Stimulated activated CD8-positive, alpha-beta memory T cell treated with anti-CD3 and anti-CD28 coated beads, Interleukin-15, amount 100 ng/mL, for 48 hours (primary cell): ENCODE results near the gene PPEF1.

Experiments
- DNase-seq, 2 donors: peaks; one replicate each; pipeline ENCODE4 v3.0.0-alpha.2; 2020; ENCODE audit warnings: low read depth in 2 of 2

The PPEF1 gene

GRCh38 chrX:18707426-18708049 lies at the start of gene PPEF1:
TSS of gene PPEF1 (plus strand) at chrX:18707645. CDS start at chrX:18707781, 136 bp downstream.
- no peak for DNase-seq

- DNase-seq = no peak
Measured at GRCh38 chrX:18661273-18661672, 46.2 kb upstream of the PPEF1 start.

GRCh38 chrX:18664947-18665346 lies 42.5 kb upstream of the PPEF1 start:
- no peak for DNase-seq

- no peak for DNase-seq
Measured at GRCh38 chrX:18666614-18667013, 40.8 kb upstream of the PPEF1 start.

GRCh38 chrX:18668071-18668835 lies 39.2 kb upstream of the PPEF1 start:
- DNase-seq = no peak

- no peak for DNase-seq
Measured at GRCh38 chrX:18672008-18672407, 35.4 kb upstream of the PPEF1 start, which contains the start of gene RS1. TSS of gene RS1 (minus strand) at chrX:18672108. CDS start at chrX:18672068, 40 bp downstream.

GRCh38 chrX:18674417-18674787 lies 33.0 kb upstream of the PPEF1 start:
- no peak for DNase-seq

- DNase-seq = peak; percentile 49 to 50
Measured at GRCh38 chrX:18674788-18675735, 32.4 kb upstream of the PPEF1 start.

- DNase-seq = no peak
Measured at GRCh38 chrX:18676050-18676449, 31.4 kb upstream of the PPEF1 start.

- no peak for DNase-seq
Measured at GRCh38 chrX:18676470-18676869, 31.0 kb upstream of the PPEF1 start.

- no peak for DNase-seq
Measured at GRCh38 chrX:18677161-18677869, 30.1 kb upstream of the PPEF1 start.

GRCh38 chrX:18681996-18682395 lies 25.4 kb upstream of the PPEF1 start:
- no peak for DNase-seq

GRCh38 chrX:18682979-18683387 lies 24.5 kb upstream of the PPEF1 start:
- no peak for DNase-seq

GRCh38 chrX:18687856-18688495 lies 19.5 kb upstream of the PPEF1 start:
- no peak for DNase-seq

GRCh38 chrX:18691431-18691830 lies 16.0 kb upstream of the PPEF1 start:
- no peak for DNase-seq

- no peak for DNase-seq
Measured at GRCh38 chrX:18692541-18692940, 14.9 kb upstream of the PPEF1 start.

GRCh38 chrX:18696653-18697052 lies 10.8 kb upstream of the PPEF1 start:
- DNase-seq = no peak

- DNase-seq = no peak
Measured at GRCh38 chrX:18698737-18699650, 8.5 kb upstream of the PPEF1 start.

- no peak for DNase-seq
Measured at GRCh38 chrX:18701621-18702361, 5.7 kb upstream of the PPEF1 start.
